Fibroblast of lung (primary cell): ENCODE data around the gene ZCCHC7.

ENCODE experiments used
- EZH2 ChIP-seq: IDR thresholded peaks from 2 replicates; pipeline ENCODE4 v1.5.1; 2012; ENCODE audit warnings: low read length, control low read depth, mild to moderate bottlenecking; ENCODE audit errors: missing control alignments
- TF ChIP-seq, protein P1 (sequence below), 2 donors: IDR thresholded peaks in 1 of 2; conservative IDR thresholded peaks in 1 of 2; 1 replicate in 1 of 2; 2 replicates in 1 of 2; pipeline ENCODE4 v1.5.1; 2011 to 2012; ENCODE audit warnings: low read length in 2 of 2, control low read depth in 1 of 2, inconsistent platforms in 1 of 2, low read depth in 1 of 2, mild to moderate bottlenecking in 1 of 2

DNA sequence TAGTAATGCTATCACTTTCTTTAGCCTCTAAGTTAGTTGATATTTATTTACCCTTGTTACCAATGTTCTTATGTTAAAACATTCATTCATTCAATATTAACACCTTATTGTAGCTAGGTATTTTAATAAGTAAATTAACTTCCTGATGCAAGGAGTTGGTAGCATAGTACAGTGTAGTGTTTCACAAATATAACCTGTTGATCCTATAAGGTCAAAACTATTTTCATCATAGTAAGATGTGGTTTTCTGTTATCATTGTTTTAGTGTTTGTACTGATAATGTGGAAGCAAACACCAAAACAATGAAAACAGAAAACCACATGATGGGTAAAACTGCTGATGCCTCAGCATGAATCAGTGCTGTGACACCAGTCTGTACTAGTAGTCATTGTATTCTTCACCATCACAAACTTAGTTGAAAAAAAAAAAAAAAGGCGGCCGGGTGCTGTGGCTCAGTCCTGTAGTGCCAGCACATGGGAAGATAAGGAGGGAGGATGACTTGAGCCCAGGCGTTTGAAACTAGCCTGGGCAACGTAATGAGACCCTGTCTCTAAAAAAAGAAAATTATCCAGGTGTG, 36.5 kb downstream of the ZCCHC7 start:
- TF ChIP-seq, protein P1, sequence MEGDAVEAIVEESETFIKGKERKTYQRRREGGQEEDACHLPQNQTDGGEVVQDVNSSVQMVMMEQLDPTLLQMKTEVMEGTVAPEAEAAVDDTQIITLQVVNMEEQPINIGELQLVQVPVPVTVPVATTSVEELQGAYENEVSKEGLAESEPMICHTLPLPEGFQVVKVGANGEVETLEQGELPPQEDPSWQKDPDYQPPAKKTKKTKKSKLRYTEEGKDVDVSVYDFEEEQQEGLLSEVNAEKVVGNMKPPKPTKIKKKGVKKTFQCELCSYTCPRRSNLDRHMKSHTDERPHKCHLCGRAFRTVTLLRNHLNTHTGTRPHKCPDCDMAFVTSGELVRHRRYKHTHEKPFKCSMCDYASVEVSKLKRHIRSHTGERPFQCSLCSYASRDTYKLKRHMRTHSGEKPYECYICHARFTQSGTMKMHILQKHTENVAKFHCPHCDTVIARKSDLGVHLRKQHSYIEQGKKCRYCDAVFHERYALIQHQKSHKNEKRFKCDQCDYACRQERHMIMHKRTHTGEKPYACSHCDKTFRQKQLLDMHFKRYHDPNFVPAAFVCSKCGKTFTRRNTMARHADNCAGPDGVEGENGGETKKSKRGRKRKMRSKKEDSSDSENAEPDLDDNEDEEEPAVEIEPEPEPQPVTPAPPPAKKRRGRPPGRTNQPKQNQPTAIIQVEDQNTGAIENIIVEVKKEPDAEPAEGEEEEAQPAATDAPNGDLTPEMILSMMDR (conservative IDR thresholded peaks at IDR 0.05 in 1 of 2, IDR thresholded peaks at IDR 0.05 in 1 of 2; ENCODE audit: low read depth in 1 of 2, low read length in 2 of 2): no peak
- TF ChIP-seq EZH2: no peak
